GM19395 (cell line): Measurements from ENCODE around the gene SPRN.
"Not testable (repeated sequence)": the region's sequence is repeated elsewhere in the genome, so short reads cannot be mapped to it uniquely, and the experiment has no call there.

Experiments
- ATAC-seq: cut with Tn5 transposase; IDR thresholded peaks from one replicate; pipeline ENCODE4 v1.9.1; 2021; ENCODE audit warnings: mild to moderate bottlenecking, moderate library complexity; ENCODE audit not compliant: unreplicated experiment

The SPRN gene, protein sequence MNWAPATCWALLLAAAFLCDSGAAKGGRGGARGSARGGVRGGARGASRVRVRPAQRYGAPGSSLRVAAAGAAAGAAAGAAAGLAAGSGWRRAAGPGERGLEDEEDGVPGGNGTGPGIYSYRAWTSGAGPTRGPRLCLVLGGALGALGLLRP

DNA sequence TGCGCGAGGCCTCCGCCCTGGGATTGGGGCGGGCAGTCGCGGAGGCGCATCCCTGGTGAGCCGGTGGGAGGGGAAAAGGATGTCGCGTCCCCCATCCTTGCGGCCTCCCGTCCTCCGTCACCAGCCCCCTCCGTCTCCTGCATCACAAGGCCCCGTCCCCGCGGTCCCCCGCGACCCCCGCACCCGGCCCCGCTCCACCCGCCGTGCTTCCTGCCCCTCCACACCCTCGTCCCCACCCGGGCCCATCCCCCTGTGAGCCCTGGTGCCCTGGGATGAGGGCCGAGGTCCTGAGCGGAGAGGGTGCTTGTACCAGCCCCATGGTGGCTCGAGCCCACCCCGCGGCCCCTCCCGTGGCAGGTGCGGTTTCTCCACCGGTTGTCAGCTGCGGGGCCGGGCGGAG is at the start of gene SPRN:
SPRN (minus strand) TSS at position 25 of the 400 bp plus-strand sequence. CDS start 944 bp downstream, outside the sequence.
- ATAC-seq, result not testable (repeated sequence)

DNA sequence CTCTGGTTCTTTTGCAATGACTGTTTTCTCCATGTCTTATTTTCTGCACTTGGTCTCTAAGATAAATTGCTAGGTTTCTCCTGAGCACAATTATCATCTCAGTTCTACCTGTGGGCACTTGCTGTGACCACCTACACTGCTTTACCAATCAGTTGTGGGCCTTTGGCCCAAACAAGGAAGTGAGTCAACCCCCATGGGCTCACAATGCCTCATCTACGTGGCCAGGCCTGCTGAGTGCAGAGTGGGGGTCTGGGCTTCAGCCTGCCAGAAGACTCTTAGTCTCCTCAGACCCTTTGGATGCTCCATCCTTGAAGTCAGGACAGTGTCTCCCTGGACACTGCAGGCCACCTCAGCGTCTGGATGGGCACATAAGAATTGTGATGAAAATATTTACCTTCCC is 49.6 kb upstream of the SPRN start:
- ATAC-seq, result no peak

DNA sequence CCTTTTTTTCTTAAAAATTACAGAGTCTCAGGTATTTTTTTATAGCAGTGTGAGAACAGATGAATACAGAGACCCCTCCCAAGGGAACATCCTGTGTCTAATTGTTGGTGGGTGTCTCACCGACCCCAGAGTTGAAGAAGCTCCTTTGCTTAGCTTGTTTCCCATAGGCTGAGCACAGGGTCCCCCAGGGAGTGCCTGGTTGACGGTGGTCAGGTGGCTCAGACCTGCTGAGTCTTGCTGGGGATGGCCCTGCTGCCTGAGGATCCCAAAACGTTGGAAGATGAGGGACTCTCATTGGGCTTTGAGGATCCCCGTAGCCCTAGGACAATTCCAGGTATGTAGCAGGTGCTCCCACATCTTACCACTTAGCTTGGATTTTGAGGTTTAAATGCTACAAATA is 48.8 kb upstream of the SPRN start:
- ATAC-seq, result no peak

DNA sequence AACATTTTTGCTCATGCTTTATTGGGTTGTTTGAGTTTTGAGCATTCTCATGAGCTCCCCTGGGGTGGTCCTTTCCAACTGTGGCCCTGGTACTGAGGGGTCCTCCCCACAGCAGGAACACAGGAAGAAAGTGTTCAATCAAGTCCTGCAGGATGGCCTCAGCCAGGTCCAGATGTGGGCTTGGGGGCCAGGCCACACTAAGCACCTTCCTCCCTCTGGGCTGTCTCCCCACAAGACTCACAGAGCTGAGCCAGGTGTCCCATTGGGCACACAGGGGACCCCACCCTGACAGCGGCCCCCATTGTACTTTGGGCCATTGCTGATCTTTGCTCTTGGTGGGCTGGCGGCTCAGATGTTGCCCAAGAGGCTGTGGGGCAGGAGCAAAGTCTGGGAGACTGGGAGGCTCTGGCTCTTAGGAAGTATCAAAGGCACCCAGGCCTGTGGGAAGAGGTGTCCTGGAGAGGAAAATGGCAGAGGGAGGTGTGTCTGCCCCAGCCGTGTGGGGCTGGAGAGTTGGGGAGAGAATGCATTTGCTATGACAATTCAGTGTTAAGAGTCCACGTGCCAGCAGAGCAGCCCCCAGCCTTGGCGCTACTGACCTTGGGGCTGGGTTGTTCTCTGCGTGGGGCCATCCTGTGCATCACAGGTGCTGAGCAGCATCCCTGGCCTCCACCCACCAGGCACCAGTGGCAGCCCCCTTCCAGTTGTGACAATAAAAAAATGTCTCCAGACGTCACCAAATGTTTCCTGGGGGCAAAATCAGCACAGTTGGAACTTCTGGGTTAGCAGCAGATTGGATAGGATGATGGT is 47.1 kb upstream of the SPRN start:
- ATAC-seq, result no peak

DNA sequence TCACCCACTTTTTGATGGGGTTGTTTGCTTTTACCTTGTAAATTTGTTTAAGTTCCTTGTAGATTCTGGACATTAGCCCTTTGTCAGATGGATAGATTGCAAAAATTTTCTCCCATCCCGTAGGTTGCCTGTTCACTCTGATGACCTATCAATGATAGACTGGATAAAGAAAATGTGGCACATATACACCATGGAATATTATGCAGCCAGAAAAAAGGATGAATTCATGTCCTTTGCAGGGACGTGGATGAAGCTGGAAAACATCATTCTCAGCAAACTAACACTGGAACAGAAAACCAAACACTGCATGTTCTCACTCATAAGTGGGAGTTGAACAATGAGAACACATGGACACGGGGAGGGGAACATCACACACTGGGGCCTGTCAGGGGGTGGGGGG is 44.8 kb upstream of the SPRN start:
- ATAC-seq, result not testable (repeated sequence)

DNA sequence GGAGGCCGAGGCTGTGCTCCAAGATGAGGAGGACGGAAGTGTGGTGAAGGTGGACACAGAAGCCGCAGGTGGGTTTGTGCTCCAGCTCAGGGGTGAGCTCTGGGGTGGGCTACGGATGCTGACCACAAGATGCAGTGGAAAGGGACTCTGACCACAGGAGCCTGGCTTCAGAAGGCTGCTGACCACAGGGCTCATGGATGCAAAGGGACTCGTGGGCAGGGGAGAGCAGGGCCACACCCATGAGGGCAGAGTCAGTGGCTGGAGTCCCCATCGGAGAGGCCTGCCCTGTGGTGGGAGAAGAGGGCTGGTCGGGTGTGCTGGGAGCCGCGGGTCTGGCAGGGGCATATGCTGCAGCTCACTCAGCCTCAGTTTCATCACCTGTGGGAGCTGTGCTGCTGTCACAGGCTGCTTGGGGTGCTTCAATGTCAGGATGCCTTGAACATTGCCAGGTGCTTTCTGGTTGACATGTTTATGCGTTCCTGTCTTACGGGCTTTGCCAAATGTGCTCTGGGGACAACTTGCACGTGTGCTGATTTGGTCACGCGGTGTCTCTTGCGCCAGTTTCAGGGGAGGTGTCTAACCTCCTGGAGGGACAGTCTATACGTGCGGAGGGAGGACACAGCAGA is 43.0 kb upstream of the SPRN start:
- ATAC-seq, result no peak

DNA sequence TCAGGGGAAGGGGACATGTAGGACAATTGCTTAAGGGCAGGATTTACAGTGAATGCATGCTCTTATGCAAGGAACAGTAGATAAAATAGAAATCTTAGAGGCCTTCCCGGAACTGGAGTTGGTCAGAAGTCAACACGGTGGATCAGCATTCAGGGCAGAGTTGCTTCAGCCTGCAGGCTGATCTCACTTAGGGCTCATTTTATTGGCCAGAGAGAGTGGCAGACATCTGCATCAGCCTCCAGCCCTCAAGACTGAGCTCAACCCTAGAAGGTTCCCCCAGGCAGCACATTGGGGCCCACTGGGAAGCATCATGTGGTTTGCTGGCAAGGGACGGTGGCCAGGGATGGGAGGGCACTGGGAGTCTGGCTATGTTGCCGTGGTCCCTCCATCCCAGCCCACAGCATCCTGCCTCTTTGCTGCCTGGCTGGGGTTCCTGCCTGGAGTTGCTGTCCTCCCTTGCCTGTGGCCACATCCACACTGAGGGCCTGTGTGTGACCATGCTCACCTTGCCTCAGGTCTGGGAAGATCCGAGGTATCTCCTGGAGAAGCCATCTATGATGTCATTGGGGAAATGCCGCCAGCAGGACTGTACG is 42.4 kb upstream of the SPRN start:
- ATAC-seq, result no peak

DNA sequence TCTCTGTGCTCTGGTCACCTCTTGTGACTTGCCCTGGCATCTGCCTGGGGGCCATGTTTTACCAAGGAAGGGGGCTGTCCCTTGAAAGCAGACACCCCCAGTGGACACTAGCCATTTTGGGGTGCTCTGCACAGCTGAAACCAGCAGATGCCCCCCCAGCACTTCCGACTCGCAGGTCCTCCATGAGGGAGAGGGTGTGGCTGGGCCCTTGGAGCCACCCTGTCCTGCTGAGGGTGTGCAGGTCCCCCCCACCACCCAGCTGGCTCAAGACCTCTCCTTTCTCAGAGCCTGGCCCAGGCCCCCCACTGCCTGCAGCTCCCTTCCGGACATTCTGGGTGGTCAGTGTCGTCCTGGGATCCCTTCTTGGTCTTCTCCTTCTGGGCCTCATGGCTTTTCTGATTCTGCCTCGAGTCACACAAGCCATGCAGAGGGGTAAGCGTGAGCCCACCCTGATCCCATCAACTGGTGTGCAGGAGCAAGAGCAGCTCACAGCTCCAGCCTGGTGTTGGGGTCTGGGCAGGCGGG is 41.6 kb upstream of the SPRN start:
- no peak for ATAC-seq

DNA sequence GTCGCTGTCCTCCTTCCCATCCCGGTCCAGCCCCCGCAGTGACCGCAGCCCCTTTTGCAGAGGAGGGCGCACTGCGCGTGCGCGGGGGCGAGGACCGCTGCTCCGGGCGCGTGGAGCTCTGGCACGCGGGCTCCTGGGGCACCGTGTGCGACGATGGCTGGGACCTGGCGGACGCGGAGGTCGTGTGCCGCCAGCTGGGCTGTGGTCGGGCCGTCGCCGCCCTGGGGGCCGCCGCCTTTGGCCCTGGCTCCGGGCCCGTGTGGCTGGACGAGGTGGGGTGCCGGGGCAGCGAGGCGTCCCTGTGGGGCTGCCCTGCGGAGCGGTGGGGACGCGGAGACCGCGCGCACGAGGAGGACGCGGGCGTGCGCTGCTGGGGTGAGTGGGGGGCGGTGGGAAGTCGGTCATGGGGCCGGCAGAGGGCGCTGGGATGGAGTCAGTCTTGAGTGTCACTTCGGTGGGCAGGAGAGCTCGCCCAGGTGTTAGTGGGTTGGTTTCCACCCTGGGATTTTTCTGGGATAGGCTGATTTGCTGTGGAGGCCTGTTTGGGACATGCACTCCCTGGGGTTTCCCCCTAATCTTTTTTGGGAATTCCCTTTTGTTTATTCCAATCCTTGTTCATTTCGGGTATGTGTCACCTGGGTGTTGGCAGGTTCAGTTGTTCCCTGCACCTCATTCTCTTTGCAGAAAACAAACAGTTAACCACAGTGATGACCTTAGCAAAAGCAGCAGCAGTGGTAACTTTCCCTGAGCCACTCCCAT is 40.9 kb upstream of the SPRN start:
- ATAC-seq, result no peak

DNA sequence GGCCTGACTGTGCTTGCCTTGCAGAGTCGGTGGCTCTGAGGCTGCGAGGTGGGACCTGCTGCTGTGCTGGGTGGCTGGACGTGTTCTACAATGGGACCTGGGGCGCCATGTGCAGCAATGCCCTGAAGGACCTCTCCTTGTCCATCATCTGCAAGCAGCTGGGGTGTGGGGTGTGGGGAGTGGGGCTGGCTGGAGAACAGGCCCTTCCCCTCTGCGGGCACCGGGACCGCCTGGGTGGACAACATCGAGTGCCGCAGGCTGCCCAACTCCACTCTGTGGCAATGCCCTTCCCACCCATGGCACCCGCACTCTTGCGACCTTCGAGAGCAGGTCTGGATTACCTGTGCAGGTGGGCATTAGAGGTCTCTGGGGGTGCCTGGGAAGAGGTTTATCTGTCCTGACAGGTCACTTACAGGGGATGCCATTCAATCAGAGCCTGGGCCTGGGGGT is 40.2 kb upstream of the SPRN start:
- no peak for ATAC-seq

DNA sequence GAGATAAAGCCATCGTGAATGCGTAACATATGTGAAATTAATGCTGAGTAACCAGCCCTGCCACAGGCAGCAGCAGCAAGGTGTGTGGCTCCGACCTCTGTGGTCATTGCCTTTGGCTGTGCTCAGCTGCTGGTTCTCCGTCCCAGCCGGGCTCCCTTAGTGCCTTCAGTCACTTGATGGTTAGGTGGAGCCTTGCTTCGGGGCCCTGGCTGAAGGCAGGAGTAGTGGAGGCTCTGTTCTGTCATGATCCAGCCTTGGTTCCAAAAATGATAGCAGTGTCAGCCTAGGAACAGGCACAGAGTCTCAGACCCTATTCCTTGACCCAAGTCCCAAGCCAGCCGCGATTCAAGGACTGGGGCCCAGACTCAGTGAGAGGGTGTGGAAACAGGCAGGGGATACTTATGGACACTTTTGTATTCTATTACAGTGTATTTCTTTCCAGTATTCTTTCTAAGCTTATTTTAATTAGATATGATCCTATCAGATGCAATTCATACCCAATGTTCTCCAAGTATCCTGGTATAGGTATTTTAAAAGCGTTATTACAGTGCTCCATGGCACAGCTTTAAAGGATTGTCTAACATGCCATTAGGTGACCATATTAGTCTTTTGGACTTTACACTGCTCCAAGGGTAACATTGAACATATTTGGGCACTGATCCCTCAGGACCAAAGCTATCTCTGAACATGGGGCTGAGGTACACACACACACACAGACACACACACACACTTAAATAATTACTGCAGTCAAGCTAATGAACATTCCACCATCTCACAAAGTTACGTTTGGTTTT is 38.3 kb upstream of the SPRN start:
- no peak for ATAC-seq

DNA sequence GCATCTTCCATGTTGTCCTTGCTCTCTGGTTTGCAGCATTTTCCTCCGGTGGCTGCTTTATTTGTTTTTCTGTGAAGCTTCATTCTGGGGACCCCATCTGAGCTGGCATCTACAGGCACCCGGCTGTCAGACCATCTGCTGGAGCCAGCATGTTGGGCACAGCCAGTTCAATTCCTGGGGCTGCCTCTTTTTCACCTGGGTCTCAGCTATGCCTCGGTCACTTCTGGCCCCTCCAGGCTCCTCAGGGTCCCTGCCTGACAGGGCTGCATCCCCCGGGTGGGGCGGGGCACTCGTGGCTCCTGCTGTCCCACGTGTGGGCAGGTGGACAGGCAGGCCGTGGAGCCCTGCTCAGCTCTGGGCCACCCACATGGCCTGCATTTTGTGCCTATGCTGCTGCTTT is 37.4 kb upstream of the SPRN start:
- no peak for ATAC-seq

DNA sequence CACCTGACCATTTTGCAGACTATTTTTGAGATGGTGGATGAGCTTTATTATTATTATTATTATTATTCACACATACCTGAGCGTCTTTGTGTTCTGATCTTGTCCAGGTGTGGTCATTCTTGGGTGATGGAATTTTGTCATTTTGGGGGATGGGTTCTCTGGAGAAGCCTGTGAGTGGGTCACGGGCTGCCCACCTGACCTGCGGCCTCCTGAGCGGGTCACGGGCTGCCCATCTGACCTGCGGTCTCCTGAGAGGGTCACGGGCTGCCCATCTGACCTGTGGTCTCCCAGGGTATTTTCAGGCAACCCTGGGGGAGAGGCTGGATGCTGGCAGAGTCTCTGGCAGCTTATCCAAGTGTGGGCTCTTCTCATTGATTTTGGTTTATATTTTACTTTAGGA is 36.6 kb upstream of the SPRN start:
- ATAC-seq, result no peak

DNA sequence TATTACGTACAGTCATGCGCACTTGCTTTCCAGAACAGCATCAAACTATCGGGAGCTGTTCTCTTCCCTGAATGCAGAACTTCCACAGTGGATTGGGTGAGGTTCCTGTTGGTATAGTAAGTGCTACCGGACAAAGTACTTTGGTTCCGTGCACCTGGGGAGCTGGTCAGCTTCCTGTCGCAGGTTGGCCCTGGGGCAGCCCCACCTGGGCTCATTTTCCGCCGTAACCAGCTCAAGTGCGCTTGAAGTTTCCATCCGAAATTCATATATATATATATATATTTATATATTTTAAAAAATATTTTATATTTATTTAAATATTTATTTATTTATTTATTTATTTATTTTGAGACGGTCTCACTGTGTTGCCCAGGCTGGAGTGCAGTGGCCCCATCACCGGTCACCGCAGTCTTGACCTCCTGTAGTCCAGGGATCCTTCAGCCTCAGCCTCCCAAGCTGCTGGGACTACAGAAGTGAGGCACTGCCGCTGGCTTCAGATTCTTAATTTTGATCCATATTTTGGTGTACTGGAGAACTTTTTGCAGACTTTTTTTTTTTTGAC is 35.9 kb upstream of the SPRN start:
- ATAC-seq, result no peak

DNA sequence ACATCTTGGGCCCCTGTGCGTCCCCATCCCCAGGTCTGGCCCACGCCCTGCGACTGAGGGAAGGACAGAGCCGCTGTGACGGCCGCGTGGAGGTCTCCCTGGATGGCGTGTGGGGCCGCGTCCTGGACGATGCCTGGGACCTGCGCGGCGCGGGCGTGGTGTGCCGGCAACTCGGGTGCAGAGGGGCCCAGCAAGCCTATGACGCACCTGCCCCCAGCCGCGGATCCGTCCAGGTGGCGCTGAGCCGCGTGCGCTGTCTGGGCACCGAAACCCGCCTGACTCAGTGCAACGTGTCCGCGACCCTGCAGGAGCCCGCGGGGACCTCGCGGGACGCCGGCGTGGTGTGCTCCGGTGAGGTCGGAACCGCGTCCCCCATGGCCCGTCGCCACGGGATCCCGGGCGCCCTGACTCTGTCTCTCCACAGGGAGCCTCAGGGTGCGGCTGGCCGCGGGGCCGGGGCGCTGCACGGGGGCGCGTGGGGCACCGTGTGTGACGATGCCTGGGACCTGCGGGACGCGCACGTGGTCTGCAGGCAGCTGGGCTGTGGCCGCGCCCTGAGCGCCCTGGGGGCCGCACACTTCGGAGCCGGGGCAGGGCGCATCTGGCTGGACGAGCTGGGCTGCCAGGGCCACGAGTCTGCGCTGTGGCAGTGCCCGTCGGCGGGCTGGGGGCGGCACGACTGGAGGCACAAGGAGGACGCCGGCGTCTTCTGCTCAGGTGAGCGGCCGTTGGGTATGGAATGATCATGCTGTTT is 35.2 kb upstream of the SPRN start:
- ATAC-seq, result no peak

DNA sequence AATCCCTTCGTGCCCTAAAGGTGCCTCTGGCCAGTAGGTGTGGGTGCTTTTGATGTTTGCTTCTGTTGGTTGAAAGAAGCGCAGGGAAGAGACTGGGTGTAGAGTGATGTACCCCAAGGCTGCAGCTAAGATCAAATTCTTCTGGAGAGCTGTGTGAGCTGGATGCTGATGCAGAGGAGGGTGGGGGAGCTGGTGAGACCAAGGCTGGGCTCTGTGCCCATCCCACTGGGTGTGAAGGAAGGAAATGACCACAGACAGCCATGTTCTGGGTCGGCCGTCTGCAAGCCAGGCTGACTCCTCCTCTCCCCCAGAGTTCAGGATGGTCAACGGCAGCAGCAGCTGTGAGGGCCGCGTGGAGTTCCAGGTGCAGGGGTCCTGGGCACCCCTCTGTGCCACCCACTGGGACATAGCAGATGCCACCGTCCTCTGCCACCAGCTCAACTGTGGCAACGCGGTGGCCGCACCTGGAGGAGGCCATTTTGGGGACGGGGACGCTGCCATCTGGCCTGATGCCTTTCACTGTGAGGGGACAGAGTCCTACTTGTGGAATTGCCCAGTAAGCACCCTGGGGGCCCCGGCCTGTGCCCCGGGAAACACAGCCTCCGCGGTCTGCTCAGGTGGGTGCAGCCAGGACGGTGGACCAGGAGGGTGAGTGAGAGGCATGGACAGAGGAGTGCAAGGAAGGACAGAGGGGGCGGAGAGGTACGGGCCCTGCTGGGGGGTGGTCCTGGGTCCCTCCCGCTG is 34.5 kb upstream of the SPRN start:
- ATAC-seq, result no peak

DNA sequence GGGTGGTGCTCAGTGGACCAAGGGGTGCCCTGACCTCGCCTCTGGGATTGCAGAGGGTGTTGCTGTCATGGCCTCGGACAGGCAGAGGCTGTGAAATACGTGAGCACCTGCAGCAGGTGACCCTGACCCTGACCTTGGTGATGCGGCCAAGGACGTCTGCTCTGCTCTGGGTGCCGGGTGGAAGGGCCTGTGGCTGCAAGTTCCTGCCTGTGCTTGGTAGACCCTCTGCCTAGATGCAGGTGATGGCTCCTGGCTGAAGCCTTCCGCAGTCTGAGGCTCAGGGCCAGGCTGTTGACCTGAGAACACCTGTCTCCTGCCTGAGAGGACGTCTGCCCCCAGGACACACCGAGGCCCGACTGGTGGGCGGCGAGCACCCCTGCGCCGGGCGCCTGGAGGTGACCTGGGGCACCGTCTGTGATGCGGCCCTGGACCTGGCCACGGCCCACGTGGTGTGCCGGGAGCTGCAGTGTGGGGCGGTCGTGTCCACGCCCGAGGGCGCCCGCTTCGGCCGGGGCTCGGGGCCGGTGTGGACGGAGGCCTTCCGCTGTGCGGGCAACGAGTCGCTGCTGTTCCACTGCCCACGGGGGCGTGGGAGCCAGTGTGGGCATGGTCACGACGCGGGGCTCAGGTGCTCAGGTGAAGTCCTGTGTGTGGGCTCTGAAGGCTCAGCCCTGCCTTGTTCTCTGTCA is 33.7 kb upstream of the SPRN start:
- ATAC-seq, result no peak
